GM12872 (cell line): ENCODE results near the gene SPECC1L.

Experiments
- CTCF ChIP-seq: IDR thresholded peaks from 3 replicates; pipeline ENCODE4 v1.5.1; 2011; ENCODE audit warnings: low read depth, mild to moderate bottlenecking, low read length, moderate library complexity; ENCODE audit not compliant: insufficient read depth

The SPECC1L gene

GRCh38 chr22:24460418-24461089 is 189.9 kb downstream of the SPECC1L start:
- TF ChIP-seq CTCF, result no peak

GRCh38 chr22:24463071-24463760 is 192.6 kb downstream of the SPECC1L start:
- TF ChIP-seq CTCF, result no peak

- no peak for TF ChIP-seq CTCF
Observed at GRCh38 chr22:24465566-24465965, 194.9 kb downstream of the SPECC1L start.

- TF ChIP-seq CTCF, result no peak
Observed at GRCh38 chr22:24465975-24466374, 195.3 kb downstream of the SPECC1L start.

- no peak for TF ChIP-seq CTCF
Observed at GRCh38 chr22:24466716-24467328, 196.2 kb downstream of the SPECC1L start.

- no peak for TF ChIP-seq CTCF
Observed at GRCh38 chr22:24467340-24467739, 196.7 kb downstream of the SPECC1L start.
